Motor neuron (in vitro differentiated cells): ENCODE measurements around the gene SURF1. TPM values are rescaled to one million over a fixed set of nuclear protein-coding genes. Genes with fewer than 3 reads are reported as not detected.
"Not testable (repeated sequence)": the region's sequence is repeated elsewhere in the genome, so short reads cannot be mapped to it uniquely, and the experiment has no call there.

Source experiments
- ATAC-seq, 8 experiments: fragments of 200-7000 bp; cut with Tn5 transposase; replicated peaks in 6 of 8; 2 replicates each; pipeline ENCODE4 v1.8.0; 2021; ENCODE audit warnings: mild to moderate bottlenecking in 8 of 8, moderate library complexity in 8 of 8
- H3K27ac ChIP-seq, 2 donors: fragments of 250-450 bp; sonication (Bioruptor Pico); 2 replicates each; pipeline ENCODE4 v1.9.0; 2021; ENCODE audit warnings: antibody characterized with exemption in 2 of 2, mild to moderate bottlenecking in 2 of 2, moderate library complexity in 1 of 2
- H3K4me1 ChIP-seq, 2 donors: fragments of 250-450 bp; sonication (Bioruptor Pico); replicated peaks in 1 of 2; 2 replicates each; pipeline ENCODE4 v1.6.1; 2021; ENCODE audit warnings: antibody characterized with exemption in 2 of 2, mild to moderate bottlenecking in 2 of 2, moderate library complexity in 1 of 2
- H3K4me3 ChIP-seq, 5 donors: fragments of 250-450 bp; sonication (Bioruptor Pico); 2 replicates each; pipeline ENCODE4 v1.9.0; 2021; ENCODE audit warnings: antibody characterized with exemption in 5 of 5, mild to moderate bottlenecking in 5 of 5, moderate library complexity in 4 of 5
- WGBS, 10 experiments: fragments of 450-650 bp; shearing (Covaris generic); methylation state at CpG; one replicate each; pipeline ENCODE4 v1.0.0; 2022; 5-methylcytosine and 5-hydroxymethylcytosine counted together
- in situ Hi-C, 9 experiments: fragments of 400-800 bp; cut with MboI; loops; one replicate each; pipeline ENCODE4 v1.15.0; 2021; ENCODE audit warnings: low sequenced_read_pairs in 9 of 9, low pct_unique_long_range_greater_than_20kb in 2 of 9; ENCODE audit not compliant: unreplicated experiment in 9 of 9
- total RNA-seq, 8 experiments: library from RNA; unstranded; fragments of 300-600 nt; gene quantifications; 2 replicates each; pipeline versions ENCODE4 v1.2.3 to v1.2.4, GENCODE V29; 2022

SURF1 gene
- total RNA-seq, 8 experiments from 2014 or later = 26.7 to 40.3 (median 30.8) TPM

GRCh38 chr9:133345596-133345995, 10.7 kb downstream of the SURF1 start:
- ATAC-seq = no peak
- 60 to 100% (median 92%) methylated on average over 1 to 4 of the region's 6 CpGs; no CpG with 5 or more reads in 5 of the 10 experiments for WGBS, 10 experiments
- Histone ChIP-seq H3K4me3 (no peak overlapping the region), H3K27ac (no peak overlapping the region), H3K4me1 (peaks cover 9 to 18% of the 10 kb centered on the region in 2 donors)
- in situ Hi-C loops = loop anchor here in 2 of 9 experiments (25.0 kb wide), 1 partner anchor 158 kb away; no protein-coding TSS in a partner anchor

- H3K27ac ChIP-seq = no peak overlapping the region
These were observed 11.3 kb downstream of the SURF1 start for GRCh38 chr9:133344979-133345378.

GRCh38 chr9:133344071-133344470, 12.2 kb downstream of the SURF1 start:
- in situ Hi-C loops = loop anchor here in 2 of 9 experiments (25.0 kb wide), 1 partner anchor 157 kb away; no protein-coding TSS in a partner anchor
- WGBS, 10 experiments = 96 to 100% methylated on average over 1 to 16 of the region's 19 CpGs; no CpG with 5 or more reads in 8 of the 10 experiments

More at GRCh38 chr9:133344979-133345378, 11.3 kb downstream of the SURF1 start:
- Histone ChIP-seq H3K4me3 (no peak overlapping the region), H3K4me1 (peaks cover 9 to 18% of the 10 kb centered on the region in 2 donors)
- WGBS, 10 experiments = 60 to 100% (median 96%) methylated on average over 1 to 2 of the region's 12 CpGs; no CpG with 5 or more reads in 6 of the 10 experiments
- ATAC-seq = no peak
- in situ Hi-C loops = loop anchor here in 2 of 9 experiments (25.0 kb wide), 1 partner anchor 158 kb away; no protein-coding TSS in a partner anchor

GRCh38 chr9:133342570-133342969, 13.7 kb downstream of the SURF1 start:
- H3K4me1 ChIP-seq = peaks cover 5 to 8% of the 10 kb centered on the region in 2 donors
- no peak overlapping the region for H3K4me3 ChIP-seq
- in situ Hi-C loops = loop anchor here in 2 of 9 experiments (25.0 kb wide), 1 partner anchor 155 kb away; no protein-coding TSS in a partner anchor
- no peak overlapping the region for H3K27ac ChIP-seq
- 67 to 100% (median 85%) methylated on average over 1 to 8 of the region's 11 CpGs; no CpG with 5 or more reads in 5 of the 10 experiments for WGBS, 10 experiments
- ATAC-seq = no peak

More at GRCh38 chr9:133344071-133344470, 12.2 kb downstream of the SURF1 start:
- no peak for ATAC-seq
- H3K4me3 ChIP-seq = no peak overlapping the region
- H3K27ac ChIP-seq = no peak overlapping the region
- peaks cover 5 to 10% of the 10 kb centered on the region in 2 donors for H3K4me1 ChIP-seq

GRCh38 chr9:133342069-133342406, 14.2 kb downstream of the SURF1 start:
- WGBS, 10 experiments = 80% methylated on average over 1 to 3 of the region's 12 CpGs; no CpG with 5 or more reads in 8 of the 10 experiments
- Histone ChIP-seq H3K4me3 (no peak overlapping the region), H3K27ac (no peak overlapping the region), H3K4me1 (peaks cover 5 to 8% of the 10 kb centered on the region in 2 donors)
- in situ Hi-C loops = loop anchor here in 2 of 9 experiments (25.0 kb wide), 1 partner anchor 155 kb away; no protein-coding TSS in a partner anchor
- peak in 3 of 8 experiments; percentile 15 to 30 (median 28) for ATAC-seq

- in situ Hi-C loops = loop anchor here in 2 of 9 experiments (25.0 kb wide), 1 partner anchor 154 kb away; no protein-coding TSS in a partner anchor
- H3K4me1 ChIP-seq = peaks cover 4 to 9% of the 10 kb centered on the region in 2 donors
- peak in 3 of 8 experiments; percentile 18 to 61 (median 30) for ATAC-seq
- H3K4me3 ChIP-seq = no peak overlapping the region
- no peak overlapping the region for H3K27ac ChIP-seq
- WGBS, 10 experiments = 67 to 100% (median 100%) methylated on average over 1 to 3 of the region's 15 CpGs; no CpG with 5 or more reads in 4 of the 10 experiments
These were observed 14.8 kb downstream of the SURF1 start for GRCh38 chr9:133341369-133342068.

GRCh38 chr9:133340916-133341315, 15.4 kb downstream of the SURF1 start:
- H3K27ac ChIP-seq = no peak overlapping the region
- 75 to 94% (median 91%) methylated on average over 2 to 5 of the region's 13 CpGs; no CpG with 5 or more reads in 4 of the 10 experiments for WGBS, 10 experiments
- H3K4me1 ChIP-seq = peaks cover 3 to 5% of the 10 kb centered on the region in 2 donors
- in situ Hi-C loops = loop anchor here in 2 of 9 experiments (25.0 kb wide), 1 partner anchor 154 kb away; no protein-coding TSS in a partner anchor
- no peak for ATAC-seq
- no peak overlapping the region for H3K4me3 ChIP-seq

- H3K27ac ChIP-seq = no peak overlapping the region
- 83 to 100% (median 100%) methylated on average over 1 of the region's 3 CpGs; no CpG with 5 or more reads in 4 of the 10 experiments for WGBS, 10 experiments
- peaks cover 3 to 5% of the 10 kb centered on the region in 2 donors for H3K4me1 ChIP-seq
- ATAC-seq = no peak
- H3K4me3 ChIP-seq = no peak overlapping the region
- in situ Hi-C loops = loop anchor here in 2 of 9 experiments (25.0 kb wide), 1 partner anchor 153 kb away; no protein-coding TSS in a partner anchor
These were observed 16.0 kb downstream of the SURF1 start for GRCh38 chr9:133340256-133340655.

- H3K27ac ChIP-seq = no peak overlapping the region
- in situ Hi-C loops = loop anchor here in 2 of 9 experiments (25.0 kb wide), 1 partner anchor 152 kb away; no protein-coding TSS in a partner anchor
- no peak for ATAC-seq
These were observed 16.6 kb downstream of the SURF1 start for GRCh38 chr9:133339641-133340040.

GRCh38 chr9:133335924-133336811, 20.1 kb downstream of the SURF1 start, which contains the start of gene SURF6:
Gene SURF6 (minus strand): TSS chr9:133336188. CDS start chr9:133336132, 56 bp downstream.
- in situ Hi-C loops = loop anchor here in 2 of 9 experiments (25.0 kb wide), 1 partner anchor 149 kb away; no protein-coding TSS in a partner anchor
- WGBS, 10 experiments = 0 to 100% (median 6%) methylated on average over 2 to 19 of the region's 70 CpGs; no CpG with 5 or more reads in 5 of the 10 experiments
- H3K27ac ChIP-seq = peak within 1 kb of the TSS; percentile 66 to 94
- peak within 1 kb of the TSS; percentile 67 to 96 (median 84) for H3K4me3 ChIP-seq
- H3K4me1 ChIP-seq = peaks cover 10 to 12% of the 10 kb centered on the region in 2 donors
- ATAC-seq = peak; percentile 91 to 96 (median 94)

More at GRCh38 chr9:133339641-133340040, 16.6 kb downstream of the SURF1 start:
- Histone ChIP-seq H3K4me1 (peaks cover 8 to 10% of the 10 kb centered on the region in 2 donors), H3K4me3 (no peak overlapping the region)
- WGBS, 10 experiments = 65 to 100% (median 93%) methylated on average over 1 to 5 of the region's 5 CpGs; no CpG with 5 or more reads in 2 of the 10 experiments

- 40 to 90% (median 78%) methylated on average over 1 to 11 of the region's 11 CpGs; no CpG with 5 or more reads in 1 of the 10 experiments for WGBS, 10 experiments
These were observed 21.4 kb downstream of the SURF1 start for GRCh38 chr9:133334888-133335287.

GRCh38 chr9:133334161-133334560, 22.1 kb downstream of the SURF1 start:
- peaks cover 10 to 12% of the 10 kb centered on the region in 2 donors for H3K4me1 ChIP-seq
- H3K4me3 ChIP-seq = no peak overlapping the region
- no peak overlapping the region for H3K27ac ChIP-seq
- WGBS, 10 experiments = 73 to 100% (median 100%) methylated on average over 1 to 5 of the region's 6 CpGs; no CpG with 5 or more reads in 4 of the 10 experiments
- no peak for ATAC-seq
- in situ Hi-C loops = loop anchor here in 2 of 9 experiments (25.0 kb wide), 1 partner anchor 147 kb away; no protein-coding TSS in a partner anchor

More at GRCh38 chr9:133334888-133335287, 21.4 kb downstream of the SURF1 start:
- in situ Hi-C loops = loop anchor here in 2 of 9 experiments (25.0 kb wide), 1 partner anchor 148 kb away; no protein-coding TSS in a partner anchor
- Histone ChIP-seq H3K4me1 (peaks cover 10 to 12% of the 10 kb centered on the region in 2 donors), H3K4me3 (peak overlapping the region; percentile 67 to 96 (median 84))
- ATAC-seq, H3K27ac ChIP-seq: not testable (repeated sequence)
